Activated CD4-positive, alpha-beta T cell treated with anti-CD3 and anti-CD28 coated beads for 4 hours (primary cell): Measurements from ENCODE around the gene ARHGAP31.
A peak's percentile ranks its signal among the peaks of the same experiment; 100 is the strongest.
"Not testable (repeated sequence)": the region's sequence is repeated elsewhere in the genome, so short reads cannot be mapped to it uniquely, and the experiment has no call there.

Experiments
- DNase-seq, 2 donors: peaks; one replicate each; pipeline ENCODE4 v3.0.0-alpha.2; 2020

ARHGAP31 gene

DNA sequence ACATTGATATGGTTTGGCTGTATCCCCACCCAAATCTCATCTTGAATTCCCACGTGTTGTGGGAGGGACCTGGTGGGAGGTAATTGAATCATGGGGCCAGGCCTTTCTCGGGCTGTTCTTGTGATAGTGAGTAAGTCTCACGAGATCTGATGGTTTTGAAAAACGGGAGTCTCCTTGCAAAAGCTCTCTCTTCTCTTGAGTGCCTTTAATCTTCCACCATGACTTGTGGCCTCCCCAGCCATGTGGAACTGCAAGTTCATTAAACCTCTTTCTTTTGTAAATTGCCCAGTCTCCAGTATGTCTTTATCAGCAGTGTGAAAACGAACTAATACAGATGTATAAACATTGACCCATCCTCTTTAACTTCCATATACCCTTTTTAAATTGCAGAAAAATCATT, 26.6 kb downstream of the ARHGAP31 start:
- DNase-seq, result not testable (repeated sequence)

DNA sequence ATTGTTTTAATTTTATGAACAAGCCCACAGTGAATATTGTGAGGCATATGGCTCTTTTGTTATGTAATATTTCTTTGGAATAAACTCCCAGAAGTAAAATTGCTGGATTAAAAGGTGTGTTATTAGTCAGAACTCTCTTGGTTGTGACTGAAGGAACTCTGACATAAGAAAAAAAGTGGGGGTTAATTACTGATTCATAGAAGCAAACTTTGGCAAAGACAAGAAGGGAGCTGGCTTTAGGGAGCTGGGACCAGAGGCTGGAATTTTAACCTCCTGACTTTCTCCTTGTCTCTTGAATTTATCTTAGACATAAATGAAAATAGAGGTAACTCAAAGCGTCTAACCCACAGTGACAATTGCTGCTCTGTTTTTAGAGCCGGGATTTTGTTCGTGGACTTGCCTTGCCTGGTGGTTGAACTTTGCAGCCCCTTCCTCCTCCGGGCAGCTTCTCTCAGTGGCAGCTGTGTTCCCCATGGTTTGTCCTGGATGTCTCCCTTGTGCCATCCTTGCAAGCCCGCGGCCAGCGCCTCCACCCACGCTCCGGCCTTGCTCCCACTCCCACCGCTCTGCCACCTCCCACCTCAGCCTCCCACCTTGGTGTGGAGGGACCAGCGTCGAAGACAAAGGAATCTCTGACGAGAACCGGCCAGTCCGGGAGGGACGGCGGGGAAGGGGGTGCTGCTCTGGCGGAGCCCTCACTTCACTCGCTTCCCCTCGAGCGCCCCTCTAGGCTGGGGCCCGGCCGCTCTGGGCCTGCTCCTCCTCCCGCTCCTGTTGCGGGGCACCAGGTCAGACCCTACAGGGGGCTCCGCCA, 28.0 kb downstream of the ARHGAP31 start:
- no peak for DNase-seq

DNA sequence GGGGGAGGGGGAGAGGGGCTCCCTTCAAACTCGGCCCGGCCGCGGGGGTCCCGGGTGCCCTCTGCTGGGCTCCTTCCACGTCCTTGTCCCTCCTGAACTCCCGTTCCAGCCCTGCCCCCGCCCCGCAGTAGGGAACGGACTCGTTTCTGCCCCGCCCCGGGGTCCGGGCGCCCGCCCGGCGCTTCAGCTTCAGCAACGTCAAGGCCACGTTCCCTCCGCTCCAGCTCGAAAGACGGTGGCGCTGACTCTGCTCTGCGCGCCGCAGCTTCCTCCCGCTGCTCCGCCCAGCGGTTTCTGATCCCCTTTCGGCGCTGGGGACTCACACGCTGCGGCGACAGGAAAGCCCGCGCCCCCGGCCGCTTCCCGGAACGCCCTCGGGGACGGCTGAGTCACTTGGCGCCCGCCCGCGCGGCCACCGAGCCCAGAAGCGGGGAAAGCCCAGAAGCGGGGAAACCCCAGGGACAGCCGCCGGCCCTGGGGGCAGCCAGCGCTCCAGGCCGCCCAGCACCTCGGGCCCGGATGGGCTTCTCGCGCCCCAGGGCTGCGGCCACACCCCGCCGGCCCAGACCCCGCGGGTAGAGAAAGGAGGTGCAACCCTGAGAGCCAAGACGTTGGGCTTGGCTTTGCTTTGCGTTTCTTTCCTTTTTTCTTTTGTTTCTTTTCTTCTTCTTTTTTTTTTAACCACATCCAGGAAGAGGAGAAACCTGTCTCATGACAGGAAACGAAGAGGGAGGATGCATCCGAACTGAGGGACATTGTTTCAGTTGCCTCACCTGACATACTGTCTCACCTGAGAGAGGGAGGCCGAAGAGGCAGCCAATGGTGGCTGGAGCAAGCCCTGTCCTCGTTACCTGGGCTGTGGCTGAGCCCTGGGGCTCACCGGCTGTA, 28.9 kb downstream of the ARHGAP31 start:
- peak; percentile 95 to 96 for DNase-seq

DNA sequence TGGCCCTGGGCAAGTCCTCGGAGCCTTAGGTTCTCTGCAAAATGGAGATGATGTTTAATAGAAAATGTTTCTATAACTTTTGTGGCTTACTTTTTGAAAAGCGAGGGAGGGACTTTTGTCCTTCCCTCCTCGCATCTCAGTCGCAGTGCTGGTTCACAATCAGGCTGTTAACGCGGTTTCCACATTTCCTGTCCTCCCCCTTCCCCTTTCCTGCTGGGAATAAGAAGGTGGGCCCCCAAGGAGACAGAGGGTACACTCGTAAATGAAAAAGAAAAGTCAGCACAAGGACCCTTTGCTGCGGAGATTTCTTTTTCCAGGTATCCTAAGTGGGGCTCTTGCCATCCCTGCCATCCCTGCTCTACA, 29.5 kb downstream of the ARHGAP31 start:
- no peak for DNase-seq

DNA sequence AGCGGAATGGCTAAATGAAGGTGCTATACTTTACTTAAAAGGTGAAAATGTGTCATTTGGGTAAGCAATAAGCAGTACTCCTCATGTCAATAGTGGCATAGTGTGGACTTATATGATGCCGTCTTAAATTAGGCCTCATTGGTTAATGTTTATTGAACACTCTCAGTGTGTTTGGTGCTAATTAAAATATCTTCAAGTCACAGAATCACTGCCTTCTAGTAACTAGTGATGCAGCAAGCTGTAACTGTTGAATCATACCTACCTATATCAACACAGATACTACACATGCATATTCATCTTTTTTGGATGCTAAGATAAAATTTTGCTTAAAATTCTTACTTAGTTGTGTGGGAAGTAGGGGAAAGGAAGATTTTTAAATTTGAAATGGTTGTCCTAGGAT, 30.7 kb downstream of the ARHGAP31 start:
- no peak for DNase-seq

DNA sequence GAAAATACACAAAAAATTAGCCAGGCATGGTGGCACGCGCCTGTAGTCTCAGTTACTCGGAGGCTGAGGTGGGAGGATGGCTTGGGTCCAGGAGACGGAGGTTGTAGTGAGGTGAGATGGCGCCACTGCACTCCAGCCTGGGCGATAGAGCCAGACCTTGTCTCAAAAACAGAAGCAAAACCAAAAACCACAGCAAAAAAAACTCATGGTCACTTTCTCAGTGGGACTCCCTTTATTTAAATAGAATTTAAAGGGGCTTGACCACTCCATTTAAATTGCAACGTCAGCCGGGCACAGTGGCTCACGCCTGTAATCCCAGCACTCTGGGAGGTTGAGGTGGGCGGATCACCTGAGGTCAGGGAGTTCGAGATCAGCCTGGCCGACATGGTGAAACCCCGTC, 32.8 kb downstream of the ARHGAP31 start:
- DNase-seq, result no peak

DNA sequence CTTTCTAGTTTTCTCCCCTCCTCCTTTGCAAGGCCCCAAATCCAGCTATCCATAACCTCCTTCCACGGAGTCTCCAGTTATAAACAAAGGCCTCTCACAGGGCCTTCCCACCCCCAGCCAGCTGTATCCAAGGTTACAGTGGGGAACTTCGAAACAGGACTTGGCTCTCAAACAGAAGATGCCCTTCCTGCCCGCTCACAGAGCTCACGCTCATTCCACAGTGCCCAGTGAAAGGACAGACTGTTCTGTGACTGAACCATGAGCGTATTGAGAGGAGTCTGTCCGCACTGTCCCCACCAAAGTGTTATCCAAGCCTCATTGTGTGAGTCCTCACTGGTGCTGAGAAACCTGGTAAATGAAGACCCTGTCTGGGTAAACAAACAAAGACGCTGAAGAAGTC, 35.4 kb downstream of the ARHGAP31 start:
- DNase-seq, result no peak

DNA sequence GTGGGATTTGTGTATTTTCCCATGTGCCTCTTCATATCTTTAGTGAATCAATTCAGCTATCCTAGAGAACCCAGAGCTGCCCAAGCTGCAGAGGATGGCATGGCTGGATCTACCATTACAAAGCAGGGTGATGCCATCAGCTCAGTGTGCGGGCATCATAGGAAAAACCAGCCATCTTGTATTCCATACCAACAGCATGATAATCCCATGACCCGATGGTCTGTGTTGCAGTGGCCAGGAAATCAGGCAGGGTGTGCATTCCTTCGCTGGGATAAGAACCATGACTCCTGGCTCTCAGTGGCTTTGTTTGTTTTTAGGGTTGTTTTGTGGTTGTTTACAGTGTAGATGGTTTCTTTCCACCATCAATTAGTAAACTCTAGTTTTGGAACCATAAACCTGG, 36.0 kb downstream of the ARHGAP31 start:
- DNase-seq, result no peak

DNA sequence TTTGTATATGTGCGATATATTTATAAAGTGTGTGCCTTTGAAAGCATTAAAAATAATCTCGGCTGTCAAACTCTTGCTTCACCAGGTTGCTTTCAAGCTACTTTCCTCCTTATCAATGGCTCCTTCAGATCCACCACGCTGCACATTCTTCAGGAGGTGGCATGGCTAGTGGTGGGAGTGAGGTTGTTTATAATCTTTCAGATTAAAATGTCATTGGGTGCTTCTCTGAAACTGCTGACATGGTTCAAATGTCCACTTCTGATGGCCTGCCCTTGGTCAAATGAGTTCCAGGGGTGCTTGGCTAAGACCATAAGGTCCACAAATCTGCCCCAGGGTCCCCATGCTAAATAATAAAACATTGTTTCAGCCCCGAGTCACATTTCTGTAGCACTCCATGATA, 36.7 kb downstream of the ARHGAP31 start:
- DNase-seq, result no peak

DNA sequence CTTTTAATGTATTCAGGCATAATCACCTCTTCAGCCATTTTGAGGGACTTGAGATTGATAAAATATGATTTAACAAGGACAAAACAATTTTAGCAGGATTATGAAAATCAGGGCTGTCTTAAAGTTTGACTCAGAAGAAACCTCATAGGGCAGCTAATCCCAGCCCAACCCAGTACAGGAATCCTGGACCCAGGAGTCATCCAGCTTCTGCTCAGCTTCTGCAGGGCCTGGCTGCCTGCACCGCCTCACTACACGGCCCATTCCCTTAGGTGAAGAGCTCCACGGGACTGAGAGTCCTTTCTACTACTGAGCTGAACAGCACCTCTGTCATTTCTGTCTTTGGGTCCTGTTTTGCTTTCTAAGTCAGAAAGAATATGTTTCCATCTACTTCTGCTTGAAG, 37.5 kb downstream of the ARHGAP31 start:
- DNase-seq, result no peak

DNA sequence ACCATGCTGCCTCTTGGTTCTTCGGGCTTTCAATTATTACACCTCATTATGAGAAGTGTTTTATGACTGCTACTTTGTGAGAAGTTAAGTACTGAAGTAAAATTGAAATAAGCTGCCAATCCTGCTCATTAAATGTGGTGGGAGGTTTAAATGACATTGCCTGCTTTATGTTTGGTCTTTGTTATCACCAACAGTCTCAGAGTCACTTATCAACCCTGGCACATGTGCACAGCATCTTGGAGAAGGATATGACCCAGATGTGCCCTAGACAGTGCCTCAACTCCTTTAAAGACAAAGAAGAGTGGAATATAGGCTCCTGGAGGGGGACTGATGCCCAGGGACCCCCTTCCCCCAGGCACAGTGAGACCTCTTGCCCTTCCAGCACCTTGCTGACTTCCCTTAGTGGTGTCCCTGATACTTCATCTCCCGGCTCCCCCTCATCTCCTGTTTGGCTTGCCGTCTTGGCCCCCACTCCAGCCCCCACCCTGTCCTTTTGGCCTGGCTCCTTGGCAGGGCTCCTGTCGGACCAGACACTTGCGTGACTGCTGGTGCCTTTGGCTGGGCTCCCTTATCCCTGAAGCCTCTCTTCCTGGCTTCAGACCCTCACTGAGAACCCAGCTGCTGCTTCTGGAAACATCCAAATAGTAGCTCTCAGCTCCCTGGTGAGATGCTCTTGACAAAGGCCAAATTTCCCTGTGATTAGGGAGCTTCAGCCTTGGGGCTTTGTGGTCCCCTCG, 39.8 kb downstream of the ARHGAP31 start:
- no peak for DNase-seq

DNA sequence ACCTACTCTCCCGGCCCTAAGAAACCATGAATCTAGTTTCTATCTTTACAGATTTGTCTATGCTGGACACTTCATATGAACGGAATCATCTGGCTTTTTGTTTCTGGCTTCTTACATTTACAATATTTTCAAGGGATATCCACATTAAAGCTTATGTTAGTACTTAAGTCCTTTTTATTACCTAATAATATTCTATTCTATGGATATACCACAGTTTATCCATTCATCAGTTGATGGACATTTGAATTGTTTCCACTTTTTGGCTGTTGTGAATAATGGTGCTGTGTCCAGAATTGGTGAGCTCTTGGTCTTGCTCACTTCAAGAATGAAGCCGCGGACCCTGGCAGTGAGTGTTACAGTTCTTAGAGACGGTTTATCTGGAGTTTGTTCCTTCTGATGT, 42.6 kb downstream of the ARHGAP31 start:
- DNase-seq, result no peak

DNA sequence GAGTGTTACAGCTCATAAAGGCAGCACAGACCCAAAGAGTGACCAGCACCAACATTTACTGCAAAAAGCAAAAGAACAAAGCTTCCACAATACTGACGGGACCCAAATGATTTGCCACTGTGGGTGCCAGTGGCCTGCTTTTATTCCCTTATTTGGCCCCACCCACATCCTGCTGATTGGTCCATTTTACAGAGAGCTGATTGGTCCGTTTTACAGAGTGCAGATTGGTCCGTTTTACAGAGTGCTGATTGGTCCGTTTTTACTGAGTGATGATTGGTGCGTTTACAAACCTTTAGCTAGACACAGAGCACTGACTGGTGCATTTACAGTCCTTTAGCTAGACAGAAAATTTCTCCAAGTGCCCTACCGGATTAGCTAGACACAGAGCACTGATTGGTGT, 43.2 kb downstream of the ARHGAP31 start:
- not testable (repeated sequence) for DNase-seq

DNA sequence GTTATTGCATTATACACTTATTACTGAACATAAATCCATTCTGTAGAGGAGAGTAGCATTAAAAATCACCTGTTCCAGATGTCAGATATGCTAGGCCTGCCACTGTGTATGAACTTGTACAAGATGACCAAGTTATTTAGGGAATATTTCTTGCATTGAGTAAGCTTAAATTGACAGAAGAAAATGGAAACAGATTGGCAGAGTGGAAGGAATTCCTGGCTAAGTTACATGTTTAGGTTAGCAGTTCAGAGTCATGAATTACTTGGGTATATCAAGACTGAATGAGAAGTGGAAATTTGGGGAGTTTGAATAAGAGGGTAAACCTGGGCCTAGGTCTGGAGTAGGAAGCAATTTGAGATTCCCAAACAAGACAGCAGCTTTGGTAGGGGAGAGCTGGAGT, 44.6 kb downstream of the ARHGAP31 start:
- DNase-seq, result no peak

DNA sequence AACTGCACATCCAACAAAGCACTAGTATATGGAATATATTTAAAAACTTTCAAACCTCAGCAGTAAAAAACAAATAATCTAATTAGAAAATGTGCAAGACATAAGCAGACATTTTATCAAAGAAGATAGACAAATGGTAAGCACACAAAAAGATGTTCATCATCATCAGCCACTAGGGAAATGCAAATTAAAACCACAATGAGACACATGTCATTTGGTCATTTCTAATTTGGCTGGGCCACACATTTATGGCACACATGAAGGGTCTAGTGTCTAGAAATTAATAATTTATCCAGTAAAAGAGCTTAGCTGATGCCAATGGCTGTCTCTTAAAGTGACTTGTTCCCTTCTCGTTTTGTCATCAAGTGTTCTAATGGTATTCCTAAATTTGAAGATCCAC, 45.8 kb downstream of the ARHGAP31 start:
- no peak for DNase-seq

DNA sequence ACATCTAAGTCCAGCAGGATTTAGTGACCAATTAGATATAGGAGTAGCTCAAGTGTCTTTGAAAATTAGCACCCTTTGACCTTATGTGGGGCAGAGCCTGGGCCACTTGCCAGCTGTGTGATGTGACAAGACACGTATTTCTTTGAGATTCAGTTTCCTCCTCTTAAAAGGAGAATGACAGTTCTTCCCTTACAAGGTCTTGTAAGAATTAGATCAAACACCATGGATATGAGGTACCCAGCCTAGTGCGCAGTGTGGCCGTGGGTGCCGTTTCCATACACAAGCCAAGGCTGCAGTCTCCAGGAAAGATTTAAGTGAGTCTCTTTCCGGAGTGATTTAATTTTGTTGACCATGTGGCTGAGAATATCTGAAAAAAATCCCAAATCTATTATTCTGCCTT, 46.3 kb downstream of the ARHGAP31 start:
- DNase-seq, result no peak

DNA sequence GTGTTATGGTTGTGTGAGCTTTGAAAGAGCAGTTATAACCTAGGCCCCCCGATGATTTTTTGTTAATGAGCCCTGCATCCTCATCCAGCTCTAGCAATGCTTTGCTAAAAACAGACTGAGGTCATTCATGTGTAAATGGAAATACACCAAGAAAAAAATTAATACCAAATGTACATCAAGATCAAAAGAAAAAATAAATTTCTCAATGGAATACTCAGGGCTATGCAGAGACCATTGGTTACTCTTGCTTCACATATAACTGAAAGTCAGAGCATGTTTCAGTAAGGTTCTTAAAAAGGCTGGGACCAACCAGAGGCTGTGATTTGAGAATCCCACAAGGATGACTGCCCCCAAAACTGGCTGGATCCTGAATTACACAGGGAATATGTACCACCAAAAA, 48.0 kb downstream of the ARHGAP31 start:
- DNase-seq, result no peak

DNA sequence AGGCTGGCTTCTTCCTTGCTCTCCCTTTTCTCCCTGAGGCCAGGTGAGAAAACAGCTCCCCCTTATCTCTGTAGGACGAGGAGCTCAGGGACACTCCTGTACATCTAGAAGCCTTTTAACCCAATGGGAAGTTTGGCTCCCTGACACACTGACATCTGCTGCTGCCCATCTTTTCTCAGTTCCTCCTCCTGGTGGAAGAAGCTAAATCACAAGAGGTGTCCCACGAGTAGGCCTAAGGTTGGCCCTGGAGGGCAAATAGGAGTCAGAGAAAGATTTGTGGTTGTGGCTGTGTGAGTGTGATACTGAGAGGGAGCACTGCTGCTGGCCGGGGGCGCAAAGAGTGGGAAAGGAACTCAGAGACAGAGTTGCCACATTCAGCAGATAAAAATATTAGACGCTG, 49.5 kb downstream of the ARHGAP31 start:
- no peak for DNase-seq

DNA sequence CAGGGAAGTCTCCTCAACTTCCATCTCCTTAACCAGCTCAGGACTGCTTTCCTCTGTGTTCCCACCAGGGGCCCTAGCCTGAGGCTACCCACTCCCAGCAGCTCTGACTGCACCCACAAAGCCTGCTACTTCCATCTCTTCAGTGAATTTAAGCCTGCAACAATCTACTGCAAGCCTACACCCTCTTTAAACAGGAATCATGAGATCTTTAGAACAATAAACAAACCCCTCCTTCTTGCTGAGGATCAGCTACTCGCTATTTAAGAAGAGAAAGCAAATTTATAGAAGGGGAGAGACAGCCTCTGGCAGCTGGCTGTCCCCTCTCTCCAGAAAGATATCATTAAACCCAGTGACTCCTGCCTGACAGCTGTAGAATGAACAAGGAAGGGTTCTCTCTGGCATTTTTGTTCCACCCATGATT, 51.9 kb downstream of the ARHGAP31 start:
- no peak for DNase-seq

DNA sequence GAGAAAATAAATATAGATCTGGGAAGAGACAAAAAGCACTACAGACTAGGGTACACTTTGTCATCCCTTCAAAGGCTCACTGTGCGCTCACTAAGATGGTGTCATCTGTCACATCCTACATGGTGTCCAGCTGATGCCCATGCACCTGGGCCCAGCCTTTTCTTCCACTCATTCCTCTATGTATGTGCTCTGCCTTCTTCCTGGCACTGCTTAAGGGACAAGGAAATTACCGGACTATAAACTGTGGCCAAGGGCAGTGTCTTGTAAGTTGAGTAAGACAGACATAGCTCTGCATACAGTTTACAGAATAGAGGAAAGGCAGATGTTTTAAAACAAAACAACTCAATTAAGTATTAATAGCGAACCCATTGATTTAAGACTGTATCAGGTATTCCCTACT, 52.9 kb downstream of the ARHGAP31 start:
- DNase-seq, result no peak

DNA sequence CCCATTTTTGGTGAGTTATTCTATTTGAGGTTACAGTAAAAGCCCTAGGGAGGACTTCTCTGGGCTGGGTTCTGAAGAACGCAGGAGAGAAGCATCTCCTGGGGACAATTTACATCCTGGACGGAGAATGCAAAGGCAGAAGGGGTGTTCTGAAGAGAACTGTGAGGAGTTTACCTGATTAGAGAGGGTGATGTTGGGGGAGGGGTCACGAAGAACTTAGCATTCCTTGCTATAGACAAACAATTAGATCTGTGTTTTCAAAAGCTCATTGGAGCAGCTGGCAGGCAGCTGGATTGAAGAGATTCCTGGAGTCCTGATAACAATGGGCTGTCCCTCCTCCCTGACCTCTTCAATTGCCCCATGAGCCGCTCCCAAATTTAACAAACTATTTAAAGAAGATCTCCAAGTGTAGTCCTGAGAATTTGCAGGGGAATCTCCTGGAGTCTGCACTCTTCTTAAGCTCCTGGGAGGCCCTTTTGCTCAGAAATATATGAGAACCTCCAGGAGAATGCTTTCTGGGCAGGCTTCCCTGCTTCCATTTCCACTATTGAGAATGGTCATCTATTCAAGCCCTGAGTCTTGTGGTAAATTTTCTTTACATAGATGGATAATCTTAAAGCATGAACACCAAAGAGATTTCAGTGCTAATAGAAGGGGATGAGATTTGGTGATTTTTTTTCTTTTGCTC, 55.3 kb downstream of the ARHGAP31 start:
- no peak for DNase-seq

DNA sequence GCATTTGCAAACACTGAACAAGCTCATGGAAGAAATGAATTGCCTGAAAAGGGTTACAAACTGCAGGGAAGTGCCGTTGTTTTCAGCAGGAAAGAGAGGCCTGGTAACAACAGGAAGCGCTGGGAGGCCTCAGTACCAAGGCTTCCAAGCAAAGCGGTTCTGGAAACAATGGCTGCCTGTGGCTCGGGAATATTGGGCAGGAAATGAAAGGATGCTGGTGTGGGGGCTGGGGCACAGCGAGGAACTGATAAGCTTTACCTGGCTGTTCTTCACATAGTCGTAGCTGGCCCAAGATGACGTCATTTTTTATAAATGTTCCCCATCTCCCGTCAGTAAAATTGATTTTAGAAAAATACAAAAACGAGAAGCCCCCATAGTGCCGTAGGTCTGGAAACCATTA, 55.9 kb downstream of the ARHGAP31 start:
- DNase-seq, result no peak

DNA sequence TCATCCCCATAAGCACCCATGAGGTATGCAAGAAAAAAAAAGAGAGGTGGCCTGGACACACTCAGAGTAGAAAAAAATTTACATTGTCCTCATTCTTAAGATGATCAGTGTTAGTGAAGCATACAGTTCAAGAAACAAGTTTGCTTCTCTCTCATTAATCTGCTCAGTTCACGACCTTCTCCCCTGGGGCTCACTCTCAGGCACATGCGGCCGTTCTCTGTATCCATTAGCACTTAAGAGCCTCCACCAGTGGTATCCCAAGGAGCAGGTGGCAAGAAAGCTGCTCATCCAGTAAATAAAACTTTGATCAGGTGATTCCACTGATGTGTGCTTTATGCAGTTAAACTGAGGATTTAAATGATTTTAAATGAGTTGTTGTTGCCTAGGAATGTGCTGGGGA, 57.4 kb downstream of the ARHGAP31 start:
- DNase-seq, result no peak
